ENCODE data around the gene NEDD1.
A peak's percentile ranks its signal among the peaks of the same experiment; 100 is the strongest.

NEDD1 gene, protein sequence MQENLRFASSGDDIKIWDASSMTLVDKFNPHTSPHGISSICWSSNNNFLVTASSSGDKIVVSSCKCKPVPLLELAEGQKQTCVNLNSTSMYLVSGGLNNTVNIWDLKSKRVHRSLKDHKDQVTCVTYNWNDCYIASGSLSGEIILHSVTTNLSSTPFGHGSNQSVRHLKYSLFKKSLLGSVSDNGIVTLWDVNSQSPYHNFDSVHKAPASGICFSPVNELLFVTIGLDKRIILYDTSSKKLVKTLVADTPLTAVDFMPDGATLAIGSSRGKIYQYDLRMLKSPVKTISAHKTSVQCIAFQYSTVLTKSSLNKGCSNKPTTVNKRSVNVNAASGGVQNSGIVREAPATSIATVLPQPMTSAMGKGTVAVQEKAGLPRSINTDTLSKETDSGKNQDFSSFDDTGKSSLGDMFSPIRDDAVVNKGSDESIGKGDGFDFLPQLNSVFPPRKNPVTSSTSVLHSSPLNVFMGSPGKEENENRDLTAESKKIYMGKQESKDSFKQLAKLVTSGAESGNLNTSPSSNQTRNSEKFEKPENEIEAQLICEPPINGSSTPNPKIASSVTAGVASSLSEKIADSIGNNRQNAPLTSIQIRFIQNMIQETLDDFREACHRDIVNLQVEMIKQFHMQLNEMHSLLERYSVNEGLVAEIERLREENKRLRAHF

DNA sequence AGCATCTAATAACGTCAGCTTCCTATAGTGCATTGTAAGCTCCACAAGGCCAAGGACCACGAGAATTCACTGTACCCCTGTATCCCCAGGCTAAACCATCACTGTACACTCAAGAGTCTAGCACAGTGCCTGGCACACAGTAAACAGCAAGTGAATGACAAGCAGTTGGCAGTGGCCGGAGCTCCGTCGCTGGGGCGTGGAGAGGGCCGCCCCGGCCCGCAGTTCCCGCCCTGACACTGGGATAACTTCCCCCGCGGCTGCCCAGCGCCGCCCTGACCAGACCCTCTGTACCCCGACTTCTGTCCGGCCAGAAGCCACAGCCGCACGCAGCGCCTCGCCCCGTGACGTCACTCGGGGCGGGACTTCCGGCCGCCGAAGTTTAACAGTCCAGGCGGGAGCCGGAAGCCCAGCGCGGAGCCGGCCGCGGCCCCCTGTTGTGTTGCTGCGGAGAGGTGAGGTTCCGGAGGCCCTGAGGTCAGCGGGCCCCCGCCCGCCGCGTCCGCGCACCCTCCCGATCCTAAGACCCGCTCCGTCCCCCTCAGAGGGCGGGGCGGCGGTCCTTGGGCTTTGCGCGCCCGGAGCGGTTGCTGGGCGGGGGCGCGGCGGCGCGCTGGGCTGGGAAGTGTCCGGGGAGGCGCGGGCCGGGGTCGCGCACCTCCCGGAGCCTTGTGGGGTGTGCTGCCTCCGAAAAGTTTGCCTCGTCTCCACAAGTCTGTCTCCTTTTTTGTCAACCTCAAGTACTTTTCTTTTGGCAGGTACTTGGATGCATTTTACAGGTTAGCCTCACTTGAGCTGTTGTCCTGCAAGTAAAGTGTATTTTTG is at the start of gene NEDD1:
Gene NEDD1, plus strand, starts transcription at position 409 of the 822 bp plus-strand sequence. CDS start 2,503 bp downstream, outside the sequence.
- DNase-seq (ENCODE audit: low read depth in 2 of 2) = peak; percentile 61 to 79

DNA sequence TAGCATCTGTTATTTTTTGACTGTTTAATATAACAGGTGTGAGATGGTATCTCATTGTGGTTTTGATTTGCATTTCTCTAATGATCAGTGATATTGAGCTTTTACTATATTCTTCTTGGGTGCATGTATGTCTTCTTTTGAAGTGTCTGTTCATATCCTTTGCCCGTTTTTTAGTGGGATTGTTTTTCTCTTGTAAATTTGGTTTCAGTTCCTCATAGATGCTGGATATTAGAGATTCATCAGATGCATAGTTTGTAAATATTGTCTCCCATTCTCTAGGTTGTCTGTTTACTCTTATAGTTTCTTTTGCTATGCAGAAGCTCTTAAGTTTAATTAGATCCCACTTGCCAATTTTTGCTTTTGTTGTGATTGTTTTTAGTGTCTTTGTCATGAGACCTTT is 48.9 kb upstream of the NEDD1 start:
- no peak for DNase-seq (ENCODE audit: low read depth in 2 of 2)

DNA sequence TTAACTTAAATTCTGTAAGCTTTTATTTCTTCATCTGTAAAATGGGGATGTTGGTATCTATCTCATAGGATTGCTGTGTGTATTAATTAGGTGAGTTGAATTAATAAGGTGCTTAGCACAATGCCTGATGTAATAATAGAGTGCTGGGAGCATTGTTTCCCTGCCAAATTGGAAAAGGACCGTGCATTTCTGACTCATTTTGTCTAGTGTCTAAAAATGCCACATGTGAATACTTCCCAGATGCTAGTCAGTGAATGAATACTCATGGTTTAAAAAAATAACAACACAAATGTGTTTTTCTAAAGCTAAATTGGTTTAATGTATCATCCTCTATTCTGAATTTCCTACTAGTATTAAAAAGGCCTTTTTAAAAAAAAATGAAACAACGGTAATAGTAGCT is 45.4 kb upstream of the NEDD1 start:
- DNase-seq (ENCODE audit: low read depth in 2 of 2) = no peak

DNA sequence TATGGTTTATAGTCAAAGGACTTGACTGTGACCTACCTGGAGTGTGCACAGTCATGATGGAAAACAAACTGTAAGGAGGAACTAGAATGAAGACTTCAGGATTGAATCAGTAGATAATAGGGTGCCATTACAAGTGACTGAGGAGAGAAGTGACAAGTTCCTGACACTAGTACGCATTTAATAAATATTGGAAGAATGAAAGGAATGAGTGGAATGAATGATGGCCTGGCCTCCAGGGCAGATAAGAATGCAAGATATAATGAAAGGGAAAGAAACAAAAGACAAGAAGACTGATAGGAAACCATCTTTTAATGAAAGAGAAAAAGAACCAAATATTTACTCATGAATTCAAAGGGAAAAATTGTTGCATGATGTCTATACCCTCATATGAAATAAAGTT is 44.7 kb upstream of the NEDD1 start:
- DNase-seq (ENCODE audit: low read depth in 2 of 2) = no peak

DNA sequence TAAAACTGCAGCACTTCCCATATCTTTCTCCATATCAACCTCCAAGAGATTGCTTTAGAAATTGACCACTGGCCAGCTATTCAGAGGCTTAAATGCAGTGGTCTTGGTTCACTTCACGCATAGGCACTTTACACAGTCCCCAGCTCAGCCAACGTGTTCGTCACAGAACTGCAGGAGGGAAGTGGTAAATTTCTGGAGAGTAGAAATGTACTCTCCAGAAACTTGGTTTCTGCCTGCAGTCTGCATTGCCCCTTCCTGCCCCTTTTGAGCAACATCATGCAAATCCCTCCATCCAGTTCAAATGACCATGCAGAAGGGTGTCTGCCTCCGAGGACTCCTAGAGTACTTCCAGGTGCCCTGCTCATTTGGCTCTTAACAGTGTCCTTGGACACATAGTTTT is 42.7 kb upstream of the NEDD1 start:
- no peak for DNase-seq (ENCODE audit: low read depth in 2 of 2)

DNA sequence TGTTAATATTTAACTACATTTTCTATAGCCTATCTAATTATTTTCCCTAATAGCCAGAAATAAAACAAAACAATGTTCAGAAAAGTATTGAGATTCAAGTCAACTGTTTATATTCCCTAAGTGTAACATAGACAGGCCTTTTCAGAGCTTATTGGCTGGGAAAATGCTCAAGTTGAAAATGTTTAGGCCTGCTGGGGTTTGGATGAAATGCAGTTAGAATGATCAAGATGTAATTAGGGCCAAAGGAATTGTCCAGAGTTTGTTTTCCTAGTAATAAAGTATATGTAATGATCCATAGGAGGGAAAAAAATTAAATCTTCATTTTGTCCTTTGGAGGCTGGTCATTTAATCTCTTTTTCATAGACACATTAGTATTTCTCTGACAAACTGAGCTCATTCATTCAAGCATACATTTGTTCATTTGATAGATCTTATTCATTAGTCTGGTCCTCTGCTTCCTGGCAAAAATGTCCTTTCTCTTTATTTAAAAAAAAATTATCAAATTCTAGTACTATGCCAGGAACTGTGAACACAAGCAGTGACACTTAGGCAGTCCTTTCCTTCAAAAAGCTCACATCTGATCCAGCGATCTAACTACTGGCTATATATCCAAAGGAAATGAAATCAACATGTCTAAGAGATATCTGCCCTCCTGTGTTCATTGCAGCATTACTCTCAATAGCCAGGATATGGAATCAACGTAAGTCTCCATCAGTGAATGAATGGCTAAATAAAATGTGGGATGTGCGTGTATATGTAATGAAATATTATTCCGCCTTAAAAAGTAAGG is 40.1 kb upstream of the NEDD1 start:
- no peak for DNase-seq (ENCODE audit: low read depth in 2 of 2)

DNA sequence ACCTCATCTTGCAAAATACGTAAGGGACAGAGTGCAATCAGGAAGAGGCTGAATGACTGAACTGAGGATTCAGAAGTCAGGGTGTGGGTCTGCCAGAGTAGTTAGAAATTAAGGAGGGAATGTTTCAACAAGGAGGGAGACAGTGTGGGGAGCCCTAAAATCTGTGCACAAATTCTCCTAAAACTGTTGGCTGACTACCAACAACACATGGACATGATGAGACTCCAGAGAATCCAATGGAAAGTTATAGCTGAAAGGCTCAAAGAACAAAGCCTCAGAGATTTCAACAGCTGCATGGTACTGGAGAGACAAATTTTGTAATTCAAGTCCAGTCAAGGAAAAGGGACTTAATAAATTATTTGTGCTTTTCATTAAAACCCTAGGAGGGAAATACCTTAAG is 36.1 kb upstream of the NEDD1 start:
- DNase-seq (ENCODE audit: low read depth in 2 of 2) = no peak

DNA sequence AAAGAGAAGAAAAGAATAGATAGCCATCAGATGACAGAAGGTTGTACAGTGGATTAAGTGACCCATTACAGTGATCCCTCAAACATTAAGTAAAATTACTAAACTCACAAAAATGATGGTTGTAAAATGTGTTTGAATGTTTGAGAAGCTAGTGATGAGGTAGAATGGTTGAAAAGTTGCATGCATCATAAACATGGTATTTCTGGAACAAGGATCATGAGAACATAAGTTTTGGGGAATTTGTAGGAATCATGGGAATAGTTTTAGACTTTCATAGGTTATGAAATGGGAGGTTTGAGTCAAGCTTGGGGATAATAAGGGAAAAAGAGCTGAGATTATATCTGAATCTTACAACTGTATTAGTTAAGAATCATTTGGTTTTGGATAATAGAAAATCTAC is 34.1 kb upstream of the NEDD1 start:
- DNase-seq (ENCODE audit: low read depth in 2 of 2) = no peak

DNA sequence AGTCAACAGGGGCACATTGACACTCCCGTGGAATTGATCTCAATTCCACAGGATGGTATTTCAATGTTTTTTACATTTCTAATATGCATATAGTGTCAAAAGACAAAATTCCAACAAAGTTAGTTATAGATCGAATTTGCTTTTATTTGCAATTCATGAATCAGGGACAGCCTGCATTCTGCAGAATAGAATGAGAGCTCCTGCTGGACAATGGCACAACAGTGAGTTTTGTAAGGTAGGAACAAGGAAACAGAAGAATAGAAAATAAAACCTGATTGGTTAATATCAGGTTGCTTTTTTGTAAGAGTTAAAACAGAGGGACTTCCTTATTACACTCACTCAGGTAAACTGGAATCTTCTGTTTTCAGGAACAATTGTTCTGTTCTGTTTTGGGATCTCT is 32.8 kb upstream of the NEDD1 start:
- DNase-seq (ENCODE audit: low read depth in 2 of 2) = no peak

DNA sequence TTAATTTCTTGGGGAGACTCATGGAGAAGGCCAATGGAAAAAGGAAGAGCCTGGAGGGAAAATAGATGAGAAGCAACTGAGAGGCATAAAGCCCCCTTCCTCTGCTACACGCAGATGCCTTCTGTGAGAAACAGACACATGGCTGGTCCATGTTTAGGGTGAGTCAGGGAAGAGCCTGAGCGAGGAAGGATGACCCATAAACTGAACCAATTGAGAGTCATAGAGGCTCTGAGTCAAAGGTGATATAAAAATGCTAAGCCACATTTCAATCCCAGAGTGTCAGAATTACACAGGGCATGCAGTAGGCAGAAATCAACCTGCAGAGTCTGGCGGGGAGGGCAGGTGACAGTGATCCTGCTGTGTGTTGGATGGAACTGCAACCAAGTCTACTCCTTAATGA is 30.1 kb upstream of the NEDD1 start:
- DNase-seq (ENCODE audit: low read depth in 2 of 2) = no peak

DNA sequence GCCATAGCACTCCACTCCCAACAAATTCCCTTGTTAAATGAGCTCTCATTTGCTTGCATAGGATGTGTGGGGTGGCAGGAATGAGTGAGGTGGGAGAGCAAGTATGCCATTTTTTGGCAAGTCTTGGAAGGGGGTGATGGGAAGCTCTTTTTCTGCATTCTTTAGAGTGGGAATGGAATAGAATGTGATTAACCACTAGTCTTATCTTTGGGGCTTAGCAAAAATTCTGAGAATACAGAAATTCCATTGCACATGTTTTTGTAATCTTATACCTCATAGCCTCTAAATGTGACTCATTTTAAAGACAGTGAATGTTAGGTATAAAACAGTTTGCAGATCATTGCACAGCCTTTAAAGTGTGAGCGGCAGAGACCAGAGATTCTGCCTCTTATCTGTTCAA is 28.4 kb upstream of the NEDD1 start:
- DNase-seq (ENCODE audit: low read depth in 2 of 2) = no peak

DNA sequence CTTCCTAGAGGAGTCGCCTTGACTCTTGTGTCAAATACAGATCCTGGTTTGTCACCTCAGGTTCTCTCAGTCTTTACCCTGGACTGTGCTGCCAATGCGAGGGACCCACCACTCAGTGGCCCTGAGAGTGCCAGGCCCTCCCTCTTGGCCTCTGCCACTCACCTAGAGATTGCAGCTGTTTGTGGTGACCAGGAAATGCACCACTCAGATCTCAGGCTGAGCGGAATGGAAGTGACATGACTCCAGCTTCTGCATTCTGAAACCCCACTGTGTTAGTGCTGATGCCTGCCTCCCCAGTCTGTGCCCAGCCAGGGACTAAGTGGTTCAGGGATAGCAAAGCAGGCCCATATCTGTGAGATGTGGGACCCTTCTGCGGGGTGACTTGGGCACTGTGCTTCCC is 27.8 kb upstream of the NEDD1 start:
- DNase-seq (ENCODE audit: low read depth in 2 of 2) = no peak

DNA sequence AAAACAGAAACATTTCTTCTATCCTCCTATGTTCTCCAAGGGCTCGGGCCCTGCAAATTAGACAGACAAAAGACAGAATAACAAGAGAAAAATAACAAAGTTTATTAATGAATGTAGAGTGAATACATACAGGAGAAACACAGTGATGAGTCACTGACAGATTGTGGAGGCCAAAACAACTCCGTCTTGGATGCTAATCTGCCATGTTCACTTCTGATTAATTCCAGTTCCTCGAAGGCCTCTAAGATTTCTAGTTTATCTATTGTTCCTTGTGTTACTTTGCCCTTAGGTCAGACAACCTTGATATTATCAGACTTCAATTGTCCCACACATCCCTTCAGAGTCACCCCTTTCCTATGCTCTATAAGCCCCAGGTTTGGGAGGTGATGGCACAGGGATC is 26.8 kb upstream of the NEDD1 start:
- DNase-seq (ENCODE audit: low read depth in 2 of 2) = no peak

DNA sequence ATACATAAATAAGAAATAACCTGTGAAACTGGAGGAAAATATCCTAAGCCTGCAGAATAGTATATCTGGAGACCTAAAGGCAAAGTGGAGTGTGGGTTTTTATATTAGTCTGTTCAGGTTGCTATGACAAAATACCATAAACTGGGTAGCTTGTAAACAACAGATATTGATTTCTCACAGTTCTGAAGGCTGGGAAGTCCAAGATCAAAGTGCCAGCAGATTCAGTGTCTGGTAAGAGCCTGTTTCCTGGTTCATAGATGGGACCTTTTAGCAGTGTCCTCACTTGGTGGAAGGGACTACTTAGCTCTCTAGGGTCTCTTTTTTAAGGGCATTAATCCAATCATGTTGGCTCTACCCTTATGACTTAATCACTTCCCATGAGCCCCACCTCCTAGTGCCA is 25.4 kb upstream of the NEDD1 start:
- DNase-seq (ENCODE audit: low read depth in 2 of 2) = no peak

DNA sequence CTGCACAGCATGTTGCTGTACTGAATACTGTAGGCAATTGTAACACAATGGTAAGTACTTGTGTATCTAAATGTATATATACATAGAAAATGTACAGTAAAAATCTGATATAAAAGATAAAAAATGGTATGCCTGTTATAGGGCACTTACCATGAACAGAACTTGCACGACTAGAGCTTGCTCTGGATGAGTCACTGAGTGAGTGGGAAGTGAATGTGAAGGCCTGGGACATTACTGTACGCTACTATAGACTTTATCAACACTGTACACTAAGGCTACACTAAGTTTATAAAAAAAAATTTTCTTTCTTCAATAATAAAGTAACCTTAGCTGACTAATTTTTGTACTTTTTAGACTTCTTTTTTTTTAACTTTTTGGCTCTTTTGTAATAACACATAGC is 24.2 kb upstream of the NEDD1 start:
- no peak for DNase-seq (ENCODE audit: low read depth in 2 of 2)

DNA sequence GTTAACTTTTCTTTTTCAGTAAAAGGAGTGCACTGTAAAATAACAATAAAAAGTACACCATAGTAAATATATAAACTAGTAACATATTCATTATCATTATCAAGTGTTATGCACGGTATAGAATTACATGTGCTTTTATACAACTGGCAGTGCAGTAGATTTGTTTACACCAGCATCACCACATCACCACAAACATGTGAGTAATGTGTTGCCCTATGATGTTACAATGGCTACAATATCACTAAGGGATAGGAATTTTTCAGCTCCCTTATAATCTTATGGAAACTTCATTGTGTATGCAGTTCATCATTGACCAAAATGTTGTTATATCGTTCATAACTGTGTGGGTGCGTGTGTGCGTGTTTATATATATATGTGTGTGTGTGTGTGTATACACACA is 23.5 kb upstream of the NEDD1 start:
- no peak for DNase-seq (ENCODE audit: low read depth in 2 of 2)

DNA sequence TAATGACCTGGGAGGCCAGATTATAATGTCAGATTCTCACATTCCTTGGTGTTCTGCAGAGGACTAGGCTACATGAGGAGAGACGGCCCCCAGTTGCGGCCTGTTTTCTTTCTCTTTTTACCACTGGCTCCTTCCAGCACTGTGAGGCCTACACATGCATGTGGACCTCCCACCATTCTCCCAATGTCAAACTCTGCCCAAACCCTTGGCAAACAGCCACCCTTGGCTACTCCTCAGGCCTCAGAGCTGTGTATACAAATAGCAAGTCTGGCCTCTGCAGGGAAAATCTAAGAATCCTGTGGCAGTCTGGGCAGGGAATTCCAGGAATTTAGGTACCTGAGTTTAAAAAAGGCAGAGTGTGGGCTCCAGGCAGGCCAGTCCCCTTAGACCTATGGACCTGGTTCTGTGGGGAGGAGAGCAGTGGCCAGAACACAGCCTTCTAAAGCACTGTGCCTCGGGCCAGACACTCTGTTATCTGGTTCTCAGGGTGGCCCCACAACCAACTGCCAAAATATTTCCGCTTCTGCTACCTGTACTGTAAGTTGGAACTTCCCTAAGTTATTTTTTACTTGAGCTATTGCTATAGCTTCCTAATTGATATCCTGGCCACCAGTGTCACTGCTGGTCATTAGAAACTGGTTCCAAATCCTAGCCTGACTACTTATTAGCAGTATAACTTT is 19.9 kb upstream of the NEDD1 start:
- DNase-seq (ENCODE audit: low read depth in 2 of 2) = no peak

DNA sequence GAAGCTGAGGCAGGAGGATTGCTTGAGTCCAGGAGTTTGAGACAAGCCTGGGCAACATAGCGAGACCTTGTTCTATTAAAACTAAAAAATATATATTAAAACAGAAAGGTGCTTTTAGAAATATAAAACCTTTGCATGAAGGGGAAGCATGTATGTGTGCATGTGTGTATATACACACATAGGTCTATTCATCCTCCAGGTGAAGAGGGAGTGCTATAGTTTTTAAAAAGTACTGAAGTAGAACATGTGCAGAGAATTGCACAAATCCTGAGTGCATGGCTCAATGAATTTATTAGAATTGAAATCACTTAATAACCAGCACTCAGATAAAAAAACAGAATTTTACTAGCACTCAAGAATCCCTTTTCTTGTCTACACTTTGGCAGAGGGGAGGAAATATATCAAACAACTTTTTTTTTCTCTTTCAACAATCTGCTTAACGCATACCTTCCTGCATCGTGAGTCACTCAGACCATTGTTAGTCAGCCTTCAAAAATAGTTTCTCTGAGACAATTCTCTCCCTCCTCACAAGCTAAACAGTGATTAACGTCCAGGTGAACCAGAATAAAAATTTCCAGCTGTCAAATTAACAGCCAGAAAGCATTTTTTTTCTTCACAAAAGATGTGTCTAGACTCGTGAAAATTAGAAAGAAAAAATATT is 17.7 kb upstream of the NEDD1 start:
- DNase-seq (ENCODE audit: low read depth in 2 of 2) = no peak

DNA sequence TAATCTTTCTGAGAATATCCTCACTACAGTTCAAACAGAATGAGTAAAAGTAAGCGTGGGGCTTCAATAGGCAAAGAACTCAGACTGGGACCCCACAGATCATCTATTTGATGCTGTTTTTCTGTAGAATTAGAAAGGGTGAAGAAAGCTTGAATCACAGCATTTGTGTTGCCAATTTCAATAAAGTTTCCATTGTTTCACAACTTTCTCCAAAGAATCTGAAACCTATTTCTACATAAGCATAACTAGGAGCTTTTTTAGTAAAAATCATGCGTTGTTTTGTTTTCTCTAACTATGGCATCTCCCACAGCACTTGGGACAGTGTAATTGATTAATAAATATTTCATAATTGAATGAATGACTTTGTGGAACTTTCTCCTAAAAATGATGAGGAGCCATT is 16.7 kb upstream of the NEDD1 start:
- no peak for DNase-seq (ENCODE audit: low read depth in 2 of 2)

DNA sequence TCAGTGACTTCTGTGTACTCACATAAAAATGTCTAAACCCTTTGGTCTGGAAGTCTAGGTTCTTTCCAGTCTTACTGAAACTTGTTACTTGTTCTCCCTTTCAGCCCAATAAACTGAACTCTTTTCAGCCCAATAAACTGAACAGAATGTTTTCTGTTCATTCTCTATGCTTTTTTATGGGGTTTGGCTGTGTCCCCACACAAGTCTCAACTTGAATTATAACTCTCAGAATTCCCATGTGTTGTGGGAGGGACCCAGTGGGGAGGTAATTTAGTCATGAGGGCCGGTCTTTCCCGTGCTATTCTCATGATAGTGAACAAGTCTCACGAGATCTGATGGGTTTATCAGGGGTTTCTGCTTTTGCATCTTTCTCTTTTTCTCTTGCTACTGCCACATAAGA is 15.0 kb upstream of the NEDD1 start:
- DNase-seq (ENCODE audit: low read depth in 2 of 2) = no peak

DNA sequence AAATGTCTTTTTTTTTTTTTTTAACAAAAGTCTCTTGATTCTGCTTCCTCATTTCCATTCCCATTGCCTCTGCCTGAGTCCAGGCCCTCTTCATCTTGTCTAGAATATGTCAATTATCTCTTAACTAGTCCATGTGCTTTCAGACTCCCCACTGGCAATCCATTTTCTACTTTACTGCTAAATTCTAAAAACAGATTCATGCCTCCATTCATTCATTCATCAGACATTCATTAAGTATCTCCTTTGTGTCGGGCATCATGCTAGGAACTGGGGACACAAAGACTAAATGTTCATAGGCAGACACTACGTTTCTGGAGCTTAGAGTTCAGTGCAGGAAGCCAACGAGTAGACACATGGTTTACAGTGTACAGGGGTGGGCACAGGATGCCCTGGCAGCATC is 9.6 kb upstream of the NEDD1 start:
- no peak for DNase-seq (ENCODE audit: low read depth in 2 of 2)

Measured in stimulated activated CD8-positive, alpha-beta memory T cell treated with anti-CD3 and anti-CD28 coated beads, Interleukin-7, amount 100 ng/mL, for 4 hours (primary cell).